K562 (cell line): ENCODE measurements around the gene CDKN2AIPNL. TPM values are rescaled to one million over a fixed set of nuclear protein-coding genes. Genes with fewer than 3 reads are reported as not detected.

Source experiments
- ELF4 ChIP-seq: fragments of 450-650 bp; formaldehyde crosslinking; IDR thresholded peaks from 2 replicates; pipeline ENCODE4 v1.4.0; 2022; ENCODE audit warnings: missing genetic modification characterization
- GATAD2A ChIP-seq: fragments of 450-650 bp; IDR thresholded peaks from 2 replicates; pipeline ENCODE4 v1.6.1; 2017
- HDAC8 ChIP-seq: fragments of 450-650 bp; IDR thresholded peaks from 2 replicates; pipeline ENCODE4 v1.6.1; 2016; ENCODE audit warnings: mild to moderate bottlenecking, missing genetic modification characterization, moderate library complexity, missing compliant biosample characterization
- LCOR ChIP-seq: sonication (generic); formaldehyde crosslinking; IDR thresholded peaks from 2 replicates; pipeline ENCODE4 v1.8.0; 2022; ENCODE audit warnings: mild to moderate bottlenecking, missing genetic modification reagents
- NR4A1 ChIP-seq, 2 experiments: fragments of 250-450 bp in 1 of 2; fragments of 450-650 bp in 1 of 2; sonication (Bioruptor Pico) in 1 of 2; IDR thresholded peaks; 2 replicates each; pipeline versions ENCODE4 v1.4.0 to v1.6.1; 2016 to 2020; ENCODE audit warnings: mild to moderate bottlenecking in 2 of 2, missing compliant biosample characterization in 1 of 2, missing genetic modification characterization in 1 of 2, moderate library complexity in 1 of 2
- RBM22 ChIP-seq: fragments of 200-400 bp; formaldehyde crosslinking; IDR thresholded peaks from 2 replicates; pipeline ENCODE4 v1.6.1; 2018; ENCODE audit warnings: low read length, low read depth; ENCODE audit not compliant: poor library complexity, severe bottlenecking
- RCOR1 ChIP-seq, 2 experiments: IDR thresholded peaks; 2 replicates each; pipeline ENCODE4 v1.6.1; 2012; ENCODE audit warnings: low read depth in 2 of 2, low read length in 2 of 2, borderline replicate concordance in 1 of 2, improper control_type of control experiment in 1 of 2
- SETDB1 ChIP-seq: IDR thresholded peaks from one replicate; pipeline ENCODE4 v1.6.1; 2012; ENCODE audit warnings: low read length, control low read depth, inconsistent platforms
- SP2 ChIP-seq: IDR thresholded peaks from 2 replicates; pipeline ENCODE4 v1.6.1; 2011; ENCODE audit warnings: mild to moderate bottlenecking, low read depth, low read length, moderate library complexity; ENCODE audit not compliant: poor library complexity, severe bottlenecking; ENCODE audit errors: extremely low read depth
- ZNF253 ChIP-seq: fragments of 250-450 bp; sonication (Bioruptor Pico); conservative IDR thresholded peaks from 2 replicates; pipeline ENCODE4 v1.6.1; 2021; ENCODE audit warnings: mild to moderate bottlenecking
- ZNF282 ChIP-seq: sonication (generic); formaldehyde crosslinking; IDR thresholded peaks from 2 replicates; pipeline ENCODE4 v1.8.1; 2023; ENCODE audit warnings: missing genetic modification reagents
- ZNF561 ChIP-seq: fragments of 450-650 bp; formaldehyde crosslinking; conservative IDR thresholded peaks from 2 replicates; pipeline ENCODE4 v1.4.0; 2020; ENCODE audit warnings: mild to moderate bottlenecking, moderate library complexity
- ZSCAN29 ChIP-seq: fragments of 450-650 bp; IDR thresholded peaks from 2 replicates; pipeline ENCODE4 v1.6.1; 2017
- polyA plus RNA-seq, 8 experiments: library from polyadenylated mRNA; depleted of rRNA in 4 of 8; stranded (reverse) in 5 of 8; unstranded in 3 of 8; fragments of >200 nt; fragmentation: Nextera tagmentation in 2 of 8; fragmentation: Illumina TruSeq in 1 of 8; extraction: Ambion mirVana in 2 of 8; extraction: Trizol in 1 of 8; gene quantifications; 2 replicates each; pipeline versions ENCODE4 v1.2.1 to v1.2.3, GENCODE V29; 2011 to 2014; ENCODE audit warnings: inconsistent platforms in 1 of 8, missing spikeins in 1 of 8
- total RNA-seq, 7 experiments: library from RNA; depleted of rRNA in 6 of 7; stranded (reverse); fragments of >200 nt in 6 of 7; fragmentation: Illumina TruSeq in 2 of 7; extraction: Trizol in 2 of 7; gene quantifications; 2 replicates each; pipeline versions ENCODE4 v1.2.1 to v1.2.3, GENCODE V29; 2011 to 2021; ENCODE audit warnings: low replicate concordance in 1 of 7
- TF ChIP-seq, protein P1 (sequence below): fragments of 150-350 bp; conservative IDR thresholded peaks from 2 replicates; pipeline ENCODE4 v1.6.1; 2014; ENCODE audit warnings: low read length
- TF ChIP-seq, protein P2 (sequence below), 2 experiments: fragments of 450-650 bp in 1 of 2; sonication (generic) in 1 of 2; formaldehyde crosslinking in 1 of 2; IDR thresholded peaks; 2 replicates each; pipeline versions ENCODE4 v1.7.1 to v1.9.0; 2016 to 2022; ENCODE audit warnings: inconsistent platforms in 1 of 2, mild to moderate bottlenecking in 1 of 2, missing genetic modification reagents in 1 of 2

Gene CDKN2AIPNL
- total and polyA plus RNA-seq, 9 of the 15 experiments (the other 6 are each of a cell fraction or from before 2014, with no cell fraction given) = 19.9 to 46.9 (median 42.2) TPM

- no peak; the same call in 1 of the 2 replicates for TF ChIP-seq HDAC8 (tag)
- TF ChIP-seq LCOR (CRISPR knock-in tag) = peak; percentile 88
- no peak; the same call in 1 of the 2 replicates for TF ChIP-seq ZNF282 (CRISPR knock-in tag)
- no peak for TF ChIP-seq NR4A1 (CRISPR knock-in tag; IDR thresholded peaks at IDR 0.05)
- peak; percentile 71 for TF ChIP-seq NR4A1 (tag; IDR thresholded peaks at IDR 0.05)
- no peak for TF ChIP-seq SETDB1
- TF ChIP-seq, protein P1, sequence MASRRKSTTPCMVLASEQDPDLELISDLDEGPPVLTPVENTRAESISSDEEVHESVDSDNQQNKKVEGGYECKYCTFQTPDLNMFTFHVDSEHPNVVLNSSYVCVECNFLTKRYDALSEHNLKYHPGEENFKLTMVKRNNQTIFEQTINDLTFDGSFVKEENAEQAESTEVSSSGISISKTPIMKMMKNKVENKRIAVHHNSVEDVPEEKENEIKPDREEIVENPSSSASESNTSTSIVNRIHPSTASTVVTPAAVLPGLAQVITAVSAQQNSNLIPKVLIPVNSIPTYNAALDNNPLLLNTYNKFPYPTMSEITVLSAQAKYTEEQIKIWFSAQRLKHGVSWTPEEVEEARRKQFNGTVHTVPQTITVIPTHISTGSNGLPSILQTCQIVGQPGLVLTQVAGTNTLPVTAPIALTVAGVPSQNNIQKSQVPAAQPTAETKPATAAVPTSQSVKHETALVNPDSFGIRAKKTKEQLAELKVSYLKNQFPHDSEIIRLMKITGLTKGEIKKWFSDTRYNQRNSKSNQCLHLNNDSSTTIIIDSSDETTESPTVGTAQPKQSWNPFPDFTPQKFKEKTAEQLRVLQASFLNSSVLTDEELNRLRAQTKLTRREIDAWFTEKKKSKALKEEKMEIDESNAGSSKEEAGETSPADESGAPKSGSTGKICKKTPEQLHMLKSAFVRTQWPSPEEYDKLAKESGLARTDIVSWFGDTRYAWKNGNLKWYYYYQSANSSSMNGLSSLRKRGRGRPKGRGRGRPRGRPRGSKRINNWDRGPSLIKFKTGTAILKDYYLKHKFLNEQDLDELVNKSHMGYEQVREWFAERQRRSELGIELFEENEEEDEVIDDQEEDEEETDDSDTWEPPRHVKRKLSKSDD = no peak
- TF ChIP-seq ZNF561 (CRISPR knock-in tag) = no peak
- no peak for TF ChIP-seq RBM22
- TF ChIP-seq, protein P2, sequence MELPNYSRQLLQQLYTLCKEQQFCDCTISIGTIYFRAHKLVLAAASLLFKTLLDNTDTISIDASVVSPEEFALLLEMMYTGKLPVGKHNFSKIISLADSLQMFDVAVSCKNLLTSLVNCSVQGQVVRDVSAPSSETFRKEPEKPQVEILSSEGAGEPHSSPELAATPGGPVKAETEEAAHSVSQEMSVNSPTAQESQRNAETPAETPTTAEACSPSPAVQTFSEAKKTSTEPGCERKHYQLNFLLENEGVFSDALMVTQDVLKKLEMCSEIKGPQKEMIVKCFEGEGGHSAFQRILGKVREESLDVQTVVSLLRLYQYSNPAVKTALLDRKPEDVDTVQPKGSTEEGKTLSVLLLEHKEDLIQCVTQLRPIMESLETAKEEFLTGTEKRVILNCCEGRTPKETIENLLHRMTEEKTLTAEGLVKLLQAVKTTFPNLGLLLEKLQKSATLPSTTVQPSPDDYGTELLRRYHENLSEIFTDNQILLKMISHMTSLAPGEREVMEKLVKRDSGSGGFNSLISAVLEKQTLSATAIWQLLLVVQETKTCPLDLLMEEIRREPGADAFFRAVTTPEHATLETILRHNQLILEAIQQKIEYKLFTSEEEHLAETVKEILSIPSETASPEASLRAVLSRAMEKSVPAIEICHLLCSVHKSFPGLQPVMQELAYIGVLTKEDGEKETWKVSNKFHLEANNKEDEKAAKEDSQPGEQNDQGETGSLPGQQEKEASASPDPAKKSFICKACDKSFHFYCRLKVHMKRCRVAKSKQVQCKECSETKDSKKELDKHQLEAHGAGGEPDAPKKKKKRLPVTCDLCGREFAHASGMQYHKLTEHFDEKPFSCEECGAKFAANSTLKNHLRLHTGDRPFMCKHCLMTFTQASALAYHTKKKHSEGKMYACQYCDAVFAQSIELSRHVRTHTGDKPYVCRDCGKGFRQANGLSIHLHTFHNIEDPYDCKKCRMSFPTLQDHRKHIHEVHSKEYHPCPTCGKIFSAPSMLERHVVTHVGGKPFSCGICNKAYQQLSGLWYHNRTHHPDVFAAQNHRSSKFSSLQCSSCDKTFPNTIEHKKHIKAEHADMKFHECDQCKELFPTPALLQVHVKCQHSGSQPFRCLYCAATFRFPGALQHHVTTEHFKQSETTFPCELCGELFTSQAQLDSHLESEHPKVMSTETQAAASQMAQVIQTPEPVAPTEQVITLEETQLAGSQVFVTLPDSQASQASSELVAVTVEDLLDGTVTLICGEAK (IDR thresholded peaks at IDR 0.05) = peak; percentile 34; the same call in 1 of the 2 replicates
- TF ChIP-seq, protein P2 (CRISPR knock-in tag; IDR thresholded peaks at IDR 0.05) = no peak
- TF ChIP-seq GATAD2A = peak; percentile 75; the same call in 1 of the 2 replicates
- TF ChIP-seq SP2 = peak; percentile 99
- TF ChIP-seq RCOR1 (IDR thresholded peaks at IDR 0.05; ENCODE audit: borderline replicate concordance in 1 of 2, low read depth in 2 of 2, low read length in 2 of 2) = peak in 1 of 2 experiments; percentile 81; a peak in 3 of 4 replicates
- TF ChIP-seq ZNF253 (CRISPR knock-in tag) = no peak
- TF ChIP-seq ZSCAN29 = no peak
- TF ChIP-seq ELF4 = no peak
Measured at GRCh38 chr5:134411546-134412266, at the start of gene CDKN2AIPNL (continued).
